GM19193 (cell line): Measurements from ENCODE around the gene CUBN.

Experiments
- POLR2A ChIP-seq: IDR thresholded peaks from 4 replicates; pipeline ENCODE4 v1.6.1; 2011; ENCODE audit not compliant: insufficient read depth, insufficient read length; ENCODE audit errors: extremely low read depth

Gene CUBN

GRCh38 chr10:16954280-16955030, 175.2 kb downstream of the CUBN start:
- TF ChIP-seq POLR2A = no peak

DNA sequence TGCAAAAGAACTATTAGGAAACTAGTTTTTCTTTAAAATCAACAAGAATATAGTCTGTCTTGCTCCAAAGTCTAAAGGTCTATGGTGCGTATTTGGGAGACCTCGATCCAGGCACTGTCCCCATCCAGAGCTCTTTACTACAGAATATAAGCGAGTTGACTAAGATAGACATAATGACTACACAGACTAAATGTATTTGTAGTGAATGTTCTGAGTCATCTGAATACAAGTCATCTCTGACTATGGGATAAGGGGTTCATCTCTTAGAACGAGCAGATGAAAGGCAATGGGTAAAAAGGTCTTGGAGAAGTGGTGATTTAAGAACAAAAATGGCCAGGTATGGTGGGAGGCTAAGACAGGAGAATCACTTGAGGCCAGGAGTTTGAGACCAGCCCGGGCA, 176.3 kb downstream of the CUBN start:
- no peak for TF ChIP-seq POLR2A

DNA sequence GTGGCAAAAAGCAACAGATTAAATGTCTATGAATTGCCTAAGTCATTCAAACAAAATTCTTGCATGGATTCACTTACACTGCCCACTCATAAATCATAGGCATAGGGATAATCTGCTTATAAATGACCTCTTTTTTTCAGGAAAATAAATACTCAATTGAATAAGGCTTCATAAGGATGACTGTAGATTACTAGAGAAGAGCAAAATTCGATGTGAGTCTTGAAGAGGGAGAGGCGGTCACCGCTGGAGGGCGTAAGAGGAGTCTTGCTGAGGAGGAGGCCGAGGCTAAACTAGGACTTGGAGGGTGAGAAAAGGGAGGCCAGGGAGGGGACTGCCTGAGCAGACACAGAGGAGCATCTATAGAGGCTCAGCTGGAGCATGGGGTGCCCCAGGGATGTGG, 177.0 kb downstream of the CUBN start:
- no peak for TF ChIP-seq POLR2A

DNA sequence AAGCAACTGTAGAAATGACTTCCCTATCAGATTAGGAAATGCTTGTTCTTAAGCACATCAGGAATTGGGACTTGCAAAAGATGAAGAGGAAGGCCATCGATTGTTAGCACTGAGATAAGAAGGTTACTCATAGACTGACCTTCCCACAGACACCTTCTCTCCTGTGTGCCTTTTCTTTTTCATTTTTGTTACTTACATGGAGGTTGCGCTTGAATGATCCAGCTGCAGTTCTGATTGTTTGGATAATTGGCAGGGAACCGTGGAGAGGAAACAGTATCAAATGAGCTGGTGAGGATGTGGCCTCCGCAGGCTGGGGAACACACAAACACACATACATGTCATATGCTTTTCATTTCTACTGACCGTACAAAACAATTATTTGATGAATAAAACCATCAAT, 177.5 kb downstream of the CUBN start:
- TF ChIP-seq POLR2A = no peak

DNA sequence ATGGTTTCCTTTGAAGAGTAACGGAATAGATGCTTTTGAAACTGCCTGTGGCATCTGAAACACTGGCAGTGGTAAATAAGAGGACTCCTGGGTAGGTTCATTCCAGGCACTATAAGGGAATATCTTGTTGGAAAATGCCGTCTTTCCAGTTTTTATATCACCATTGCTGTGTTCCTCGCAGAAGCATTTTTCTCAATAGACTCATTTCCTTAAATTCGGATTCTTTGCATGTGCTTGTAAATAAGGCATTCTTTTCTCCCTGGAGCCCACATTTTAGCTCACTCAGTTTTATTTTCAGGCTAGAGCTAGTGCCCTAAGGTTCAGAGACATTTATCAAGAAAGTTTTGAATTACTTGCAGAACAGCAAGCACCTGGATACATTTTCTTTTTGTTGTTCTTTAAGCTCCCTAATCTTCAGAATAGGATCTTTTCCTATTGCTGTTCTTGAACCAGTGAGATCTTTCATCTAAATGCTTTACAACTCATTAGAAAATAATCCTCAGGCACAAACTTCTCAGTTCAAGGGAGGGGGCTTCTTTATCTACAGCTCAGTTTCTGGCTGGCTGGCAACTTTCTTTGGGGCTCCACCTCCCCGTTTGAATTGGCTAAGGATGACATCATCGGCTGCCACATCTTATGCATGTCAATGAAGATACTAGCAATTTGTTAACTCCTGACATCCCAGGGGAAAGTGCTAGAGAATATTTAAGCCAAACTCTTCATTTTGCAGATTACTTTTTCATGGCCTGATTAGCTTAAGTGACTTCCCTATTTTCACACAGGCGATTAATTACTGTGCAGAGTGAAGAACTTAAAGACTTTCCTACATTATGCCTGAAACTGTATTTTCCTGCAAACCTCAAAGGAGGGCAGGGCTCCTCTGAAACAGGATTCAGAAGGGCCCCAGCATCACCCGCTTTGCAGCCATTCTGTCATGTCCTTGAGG, 178.7 kb downstream of the CUBN start:
- no peak for TF ChIP-seq POLR2A

- TF ChIP-seq POLR2A = no peak
These were observed 179.8 kb downstream of the CUBN start for GRCh38 chr10:16949816-16950215.

DNA sequence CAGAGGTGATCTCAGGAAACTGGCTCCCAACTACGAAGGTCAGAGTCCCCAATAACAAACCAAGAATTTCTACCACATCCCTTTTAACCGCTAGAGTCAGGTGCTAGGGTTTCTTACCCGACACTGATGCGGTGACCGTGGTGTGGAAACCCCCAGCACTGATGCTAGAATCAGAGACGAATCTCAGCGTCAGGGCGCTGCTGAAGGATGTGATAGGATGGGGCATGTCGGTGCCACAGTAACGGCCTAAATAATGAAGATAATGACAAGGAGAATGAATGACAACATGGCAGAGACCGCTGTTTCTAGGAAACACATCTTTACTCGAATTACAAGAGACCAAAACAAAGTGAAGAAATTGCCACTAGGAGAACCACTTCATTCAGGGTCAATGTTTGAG, 181.2 kb downstream of the CUBN start:
- TF ChIP-seq POLR2A = no peak

DNA sequence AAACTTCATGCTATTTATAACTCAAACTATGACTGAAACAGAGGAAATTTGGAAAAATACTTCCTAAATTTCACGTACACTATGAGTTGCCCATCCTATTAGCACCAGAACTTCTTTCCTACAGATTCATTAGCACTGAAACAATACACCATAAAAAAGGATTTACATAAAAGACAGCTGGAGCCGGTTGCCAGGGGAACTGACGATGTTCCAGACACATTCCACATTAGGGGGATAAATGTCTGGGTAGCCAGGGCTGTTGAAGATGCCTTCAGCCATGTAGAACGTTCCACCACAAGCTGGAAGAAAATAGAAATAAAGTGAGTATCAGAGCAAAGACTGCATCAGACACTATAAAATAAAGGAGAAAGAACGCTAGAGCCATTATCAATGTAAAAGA, 182.5 kb downstream of the CUBN start:
- TF ChIP-seq POLR2A = no peak

- no peak for TF ChIP-seq POLR2A
These were observed 184.0 kb downstream of the CUBN start for GRCh38 chr10:16945593-16945992.

- no peak for TF ChIP-seq POLR2A
These were observed 184.6 kb downstream of the CUBN start for GRCh38 chr10:16944986-16945385.

DNA sequence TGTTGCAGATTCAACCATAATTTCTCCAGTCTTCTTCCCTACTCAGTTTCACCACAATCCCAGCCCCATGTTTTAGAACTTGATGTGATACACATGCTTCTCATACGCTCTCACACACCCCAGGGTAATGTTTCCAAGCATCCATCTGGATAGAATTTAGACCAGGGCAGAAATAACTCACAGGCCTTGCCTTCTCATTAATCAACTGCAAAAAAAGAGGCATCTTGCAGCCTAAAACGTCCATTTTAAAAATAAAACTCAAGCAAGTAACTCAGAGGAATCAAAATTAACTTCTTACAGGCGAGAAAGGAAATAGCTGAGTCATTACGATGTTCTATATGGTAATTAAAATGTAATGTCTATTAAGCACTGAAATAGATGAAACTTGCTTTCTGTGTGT, 185.2 kb downstream of the CUBN start:
- no peak for TF ChIP-seq POLR2A

GRCh38 chr10:16943295-16944285, 186.0 kb downstream of the CUBN start:
- TF ChIP-seq POLR2A = no peak

- TF ChIP-seq POLR2A = no peak
These were observed 187.1 kb downstream of the CUBN start for GRCh38 chr10:16942381-16943078.

DNA sequence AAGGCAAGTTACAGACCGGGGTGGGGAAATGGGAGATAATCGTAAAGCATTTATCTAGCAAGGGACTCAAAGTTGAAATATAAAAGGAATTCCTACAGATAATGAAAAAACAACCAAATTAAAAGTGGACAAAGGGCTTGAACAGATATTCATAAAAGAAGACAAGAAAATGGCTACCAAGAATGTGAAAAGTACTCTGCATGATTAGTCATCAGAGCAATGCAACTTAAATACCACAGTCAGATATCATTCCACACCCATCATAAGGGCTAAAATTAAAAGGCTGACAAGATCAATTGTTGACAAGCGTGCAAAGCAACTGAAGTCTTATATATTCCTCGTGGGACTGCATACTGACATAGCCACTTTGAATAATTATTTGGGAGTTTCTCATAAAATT, 187.7 kb downstream of the CUBN start:
- no peak for TF ChIP-seq POLR2A
